Neural progenitor cell (in vitro differentiated cells): Measurements from ENCODE around the gene EEIG1. TPM values are rescaled to one million over a fixed set of nuclear protein-coding genes. Genes with fewer than 3 reads are reported as not detected.

Experiments used
- DNase-seq: peaks from one replicate; pipeline ENCODE4 v3.0.0-alpha.2; 2016; ENCODE audit warnings: low spot score
- H2AFZ ChIP-seq: fragments of 200-600 bp; sonication (generic); replicated peaks from 2 replicates; pipeline ENCODE4 v1.6.1; 2016; ENCODE audit warnings: antibody characterized with exemption
- H3F3A ChIP-seq: fragments of 200-600 bp; sonication (generic); 2 replicates; pipeline ENCODE4 v1.6.1; 2016; ENCODE audit warnings: antibody characterized with exemption, low read depth
- H3K27ac ChIP-seq: fragments of 200-600 bp; sonication (generic); 2 replicates; pipeline ENCODE4 v1.5.1; 2016; ENCODE audit warnings: mild to moderate bottlenecking
- H3K27me3 ChIP-seq: fragments of 200-600 bp; sonication (generic); 2 replicates; pipeline ENCODE4 v1.6.1; 2016; ENCODE audit warnings: mild to moderate bottlenecking, moderate library complexity
- H3K36me3 ChIP-seq: fragments of 200-600 bp; sonication (generic); 2 replicates; pipeline ENCODE4 v1.5.1; 2016
- H3K4me1 ChIP-seq: fragments of 200-600 bp; sonication (generic); 2 replicates; pipeline ENCODE4 v1.6.1; 2016; ENCODE audit warnings: mixed run types
- H3K4me2 ChIP-seq: fragments of 200-600 bp; sonication (generic); 2 replicates; pipeline ENCODE4 v1.6.1; 2016
- H3K4me3 ChIP-seq: fragments of 200-600 bp; sonication (generic); 2 replicates; pipeline ENCODE4 v1.5.1; 2016
- H3K79me2 ChIP-seq: fragments of 200-600 bp; sonication (generic); 2 replicates; pipeline ENCODE4 v1.6.1; 2016; ENCODE audit warnings: low read depth
- H3K9ac ChIP-seq: fragments of 200-600 bp; sonication (generic); 2 replicates; pipeline ENCODE4 v1.6.1; 2016
- H3K9me3 ChIP-seq: fragments of 200-600 bp; sonication (generic); 2 replicates; pipeline ENCODE4 v1.5.1; 2016; ENCODE audit warnings: low read depth
- H4K20me1 ChIP-seq: fragments of 200-600 bp; sonication (generic); 2 replicates; pipeline ENCODE4 v1.6.1; 2016; ENCODE audit warnings: low read depth
- H3K27ac Mint-ChIP-seq: 3 replicates; pipeline ENCODE4 v1.8.0; 2021; ENCODE audit warnings: mixed read lengths
- H3K27me3 Mint-ChIP-seq: 2 replicates; pipeline ENCODE4 v1.8.0; 2022; ENCODE audit warnings: low read depth, mild to moderate bottlenecking, inconsistent platforms, moderate library complexity, mixed read lengths; ENCODE audit not compliant: insufficient read depth
- H3K36me3 Mint-ChIP-seq: 3 replicates; pipeline ENCODE4 v1.8.0; 2021; ENCODE audit warnings: mixed read lengths
- H3K4me1 Mint-ChIP-seq: 3 replicates; pipeline ENCODE4 v1.8.0; 2021; ENCODE audit warnings: mixed read lengths
- H3K4me3 Mint-ChIP-seq: 3 replicates; pipeline ENCODE4 v1.8.0; 2021; ENCODE audit warnings: mild to moderate bottlenecking, moderate library complexity, mixed read lengths
- H3K9me3 Mint-ChIP-seq: 3 replicates; pipeline ENCODE4 v1.8.0; 2020; ENCODE audit warnings: mixed read lengths
- EZH2 ChIP-seq: fragments of 200-600 bp; sonication (generic); IDR thresholded peaks from 2 replicates; pipeline ENCODE4 v1.6.1; 2017; ENCODE audit warnings: antibody characterized with exemption, mild to moderate bottlenecking, moderate library complexity
- EZH2phosphoT487 ChIP-seq: fragments of 200-600 bp; sonication (generic); IDR thresholded peaks from 2 replicates; pipeline ENCODE4 v1.6.1; 2017; ENCODE audit warnings: antibody characterized with exemption
- total RNA-seq: library from RNA; depleted of rRNA; stranded (reverse); fragments of >200 nt; gene quantifications from 2 replicates; pipeline ENCODE4 v1.2.3, GENCODE V29; 2015; ENCODE audit warnings: low replicate concordance
- TF ChIP-seq, protein P1 (sequence below): fragments of 200-600 bp; sonication (generic); IDR thresholded peaks from 2 replicates; pipeline ENCODE4 v1.5.1; 2017; ENCODE audit warnings: antibody characterized with exemption, mild to moderate bottlenecking

EEIG1 gene
- total RNA-seq, 1 donor from 2014 or later = 8.8 TPM

DNA sequence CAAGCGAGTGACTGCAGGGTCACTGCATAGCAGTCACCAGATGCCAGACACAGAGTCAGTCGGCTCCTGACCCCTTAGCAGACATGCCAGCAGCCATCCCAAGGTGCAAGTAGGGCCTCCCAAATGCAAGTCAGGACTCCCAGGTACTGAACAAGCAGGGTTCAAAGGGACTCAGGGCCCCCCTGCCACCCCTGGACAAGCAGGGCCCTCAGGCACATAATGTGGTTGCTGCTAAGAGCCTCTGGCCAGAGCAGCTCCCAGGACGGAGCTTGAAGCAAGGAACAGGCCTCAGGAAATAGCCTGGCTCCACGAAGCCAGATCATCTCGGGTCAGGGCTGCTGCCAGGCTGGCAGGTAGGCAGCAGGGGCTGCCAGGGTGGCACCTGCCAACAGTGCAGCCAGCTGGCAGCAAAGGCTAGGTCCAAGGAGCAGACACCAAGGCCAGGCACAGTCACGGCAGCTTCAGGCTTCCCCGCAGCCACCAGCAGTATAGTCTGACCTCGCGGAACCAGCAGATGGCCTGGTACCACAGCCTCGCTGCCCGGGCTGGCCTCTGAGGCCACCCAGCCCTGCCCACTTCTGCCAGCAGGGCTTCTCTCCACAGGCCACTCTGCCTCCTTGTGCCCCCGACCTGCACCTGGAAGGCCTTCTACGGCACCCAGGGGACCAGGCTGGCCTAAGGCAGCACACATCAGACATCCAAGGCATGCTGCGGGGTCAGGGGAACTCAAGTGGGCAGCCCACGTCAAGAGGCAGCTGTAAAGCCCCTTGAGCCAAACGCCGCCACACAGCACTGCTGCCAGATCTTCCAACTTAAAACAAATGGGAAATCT, 7.4 kb downstream of the EEIG1 start:
- no peak overlapping the region for H3K9ac ChIP-seq
- no peak for DNase-seq
- Mint-ChIP-seq H3K27me3 (peaks cover 3% of the 10 kb centered on the region), H3K36me3 (no peaks in the 10 kb centered on the region), H3K4me1 (peaks cover 85% of the 10 kb centered on the region), H3K27ac (no peak overlapping the region), H3K4me3 (no peak overlapping the region), H3K9me3 (no peaks in the 10 kb centered on the region)
- H3K9me3 ChIP-seq = no peaks in the 10 kb centered on the region
- H3F3A ChIP-seq = peaks cover 3% of the 10 kb centered on the region
- no peaks in the 10 kb centered on the region for H3K27me3 ChIP-seq
- TF ChIP-seq, protein P1, sequence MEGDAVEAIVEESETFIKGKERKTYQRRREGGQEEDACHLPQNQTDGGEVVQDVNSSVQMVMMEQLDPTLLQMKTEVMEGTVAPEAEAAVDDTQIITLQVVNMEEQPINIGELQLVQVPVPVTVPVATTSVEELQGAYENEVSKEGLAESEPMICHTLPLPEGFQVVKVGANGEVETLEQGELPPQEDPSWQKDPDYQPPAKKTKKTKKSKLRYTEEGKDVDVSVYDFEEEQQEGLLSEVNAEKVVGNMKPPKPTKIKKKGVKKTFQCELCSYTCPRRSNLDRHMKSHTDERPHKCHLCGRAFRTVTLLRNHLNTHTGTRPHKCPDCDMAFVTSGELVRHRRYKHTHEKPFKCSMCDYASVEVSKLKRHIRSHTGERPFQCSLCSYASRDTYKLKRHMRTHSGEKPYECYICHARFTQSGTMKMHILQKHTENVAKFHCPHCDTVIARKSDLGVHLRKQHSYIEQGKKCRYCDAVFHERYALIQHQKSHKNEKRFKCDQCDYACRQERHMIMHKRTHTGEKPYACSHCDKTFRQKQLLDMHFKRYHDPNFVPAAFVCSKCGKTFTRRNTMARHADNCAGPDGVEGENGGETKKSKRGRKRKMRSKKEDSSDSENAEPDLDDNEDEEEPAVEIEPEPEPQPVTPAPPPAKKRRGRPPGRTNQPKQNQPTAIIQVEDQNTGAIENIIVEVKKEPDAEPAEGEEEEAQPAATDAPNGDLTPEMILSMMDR = no peak
- no peak for TF ChIP-seq EZH2
- TF ChIP-seq EZH2phosphoT487 = no peak
- no peak overlapping the region for H3K4me2 ChIP-seq
- H3K27ac ChIP-seq = no peak overlapping the region
- H3K4me3 ChIP-seq = no peak overlapping the region
- peaks cover 100% of the 10 kb centered on the region for H4K20me1 ChIP-seq
- peaks cover 49% of the 10 kb centered on the region for H3K4me1 ChIP-seq
- H3K79me2 ChIP-seq = peaks cover 100% of the 10 kb centered on the region
- H3K36me3 ChIP-seq = no peaks in the 10 kb centered on the region
- no peak overlapping the region for H2AFZ ChIP-seq

DNA sequence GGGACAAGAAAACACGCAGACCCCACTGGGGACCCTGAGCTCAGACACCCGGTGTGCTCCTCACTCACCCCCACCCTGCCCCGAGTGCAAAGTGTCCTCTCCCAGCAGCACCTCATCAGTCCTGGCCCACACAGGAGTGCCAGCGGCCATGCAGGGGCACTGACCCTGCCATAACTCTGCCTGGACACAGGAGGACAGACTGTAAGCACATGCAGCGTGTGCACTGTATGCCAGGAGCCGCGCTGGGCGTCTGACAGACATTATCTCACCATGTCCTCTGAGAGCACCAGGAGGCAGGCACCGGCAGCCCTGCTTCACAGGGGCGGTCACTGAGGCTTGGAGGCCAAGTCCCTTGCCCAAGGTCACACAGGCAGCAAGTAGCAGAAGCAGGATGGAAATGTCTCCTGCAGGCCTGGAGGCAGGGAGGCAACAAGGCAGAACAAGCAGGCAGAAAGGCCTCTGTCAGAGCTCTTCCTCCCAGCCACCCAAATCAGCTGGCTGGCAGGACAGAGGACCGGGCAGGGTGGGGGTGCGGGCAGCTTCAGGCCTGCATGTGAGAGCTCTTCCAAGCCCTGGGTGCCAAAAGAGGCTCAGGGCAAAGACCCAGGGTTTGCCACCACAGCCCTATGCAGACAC, 8.4 kb downstream of the EEIG1 start:
- H3K27ac ChIP-seq = no peak overlapping the region
- peaks cover 39% of the 10 kb centered on the region for H3K4me1 ChIP-seq
- H3K9ac ChIP-seq = no peak overlapping the region
- H3F3A ChIP-seq = no peaks in the 10 kb centered on the region
- H3K27me3 ChIP-seq = no peaks in the 10 kb centered on the region
- H3K36me3 Mint-ChIP-seq = no peaks in the 10 kb centered on the region
- no peak for DNase-seq
- no peak overlapping the region for H3K4me3 ChIP-seq
- peak overlapping the region; percentile 80 for H3K27ac Mint-ChIP-seq
- peak overlapping the region; percentile 50 for H3K4me2 ChIP-seq
- peak overlapping the region; percentile 24 for H3K4me3 Mint-ChIP-seq
- H3K27me3 Mint-ChIP-seq = peaks cover 3% of the 10 kb centered on the region
- H4K20me1 ChIP-seq = peaks cover 100% of the 10 kb centered on the region
- H3K36me3 ChIP-seq = no peaks in the 10 kb centered on the region
- TF ChIP-seq EZH2 (no peak), EZH2phosphoT487 (no peak)
- TF ChIP-seq, protein P1 = no peak
- H3K9me3 Mint-ChIP-seq = no peaks in the 10 kb centered on the region
- no peaks in the 10 kb centered on the region for H3K9me3 ChIP-seq
- H3K4me1 Mint-ChIP-seq = peaks cover 77% of the 10 kb centered on the region
- no peak overlapping the region for H2AFZ ChIP-seq
- peaks cover 100% of the 10 kb centered on the region for H3K79me2 ChIP-seq

DNA sequence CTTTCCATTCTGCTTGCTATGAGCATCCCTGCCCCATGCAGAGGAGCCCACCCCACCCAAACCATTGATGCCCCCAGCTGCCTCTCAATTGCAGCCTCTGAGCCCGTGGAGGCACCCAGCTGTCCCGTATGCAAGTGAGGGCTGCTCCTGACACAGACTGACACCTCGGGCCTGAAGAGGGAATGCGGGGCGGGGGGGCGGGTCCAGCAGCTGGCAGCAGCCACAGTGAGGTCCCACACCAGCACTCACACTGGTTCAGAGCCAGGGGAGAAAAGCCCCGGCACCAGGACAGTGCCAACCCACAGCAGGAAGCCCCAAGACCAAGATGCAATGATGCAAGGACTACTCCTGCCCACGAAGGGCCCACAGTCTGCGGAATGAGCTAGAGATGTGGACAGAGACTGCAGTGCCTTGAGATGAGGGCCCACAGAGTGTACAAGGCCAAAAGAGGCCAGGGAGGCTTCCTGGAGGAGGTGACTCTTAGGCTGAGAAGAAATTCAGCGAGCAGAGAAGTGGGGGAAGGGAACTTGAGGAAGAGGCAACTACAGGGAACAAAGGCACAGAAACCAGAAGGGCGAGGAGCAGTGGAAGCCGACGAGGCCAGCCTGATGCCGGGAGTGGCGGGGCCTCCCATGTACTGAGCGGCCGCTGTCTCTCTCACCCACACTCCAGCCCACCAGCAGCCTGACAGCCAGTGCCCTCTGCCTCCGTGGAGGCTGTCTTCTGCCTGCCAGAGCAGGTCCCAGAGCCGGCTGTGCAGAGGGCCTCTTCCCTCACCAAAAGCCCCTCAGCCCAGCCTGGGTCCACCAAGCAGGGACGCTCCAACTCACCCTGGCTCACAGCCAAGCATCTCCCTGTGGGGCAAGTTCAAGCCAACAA, 9.2 kb downstream of the EEIG1 start:
- H3K9ac ChIP-seq = no peak overlapping the region
- peaks cover 3% of the 10 kb centered on the region for H3K27me3 Mint-ChIP-seq
- H3K27ac Mint-ChIP-seq = peak overlapping the region; percentile 80
- H3K27ac ChIP-seq = no peak overlapping the region
- DNase-seq = peak; percentile 41
- no peak overlapping the region for H2AFZ ChIP-seq
- H3K9me3 ChIP-seq = no peaks in the 10 kb centered on the region
- H3K4me3 ChIP-seq = no peak overlapping the region
- H3K27me3 ChIP-seq = no peaks in the 10 kb centered on the region
- H3K4me3 Mint-ChIP-seq = peak overlapping the region; percentile 51
- H3K79me2 ChIP-seq = peaks cover 100% of the 10 kb centered on the region
- peaks cover 100% of the 10 kb centered on the region for H4K20me1 ChIP-seq
- no peaks in the 10 kb centered on the region for H3K36me3 ChIP-seq
- peaks cover 35% of the 10 kb centered on the region for H3K4me1 ChIP-seq
- no peaks in the 10 kb centered on the region for H3K36me3 Mint-ChIP-seq
- TF ChIP-seq EZH2phosphoT487 (no peak), EZH2 (no peak)
- TF ChIP-seq, protein P1 = no peak
- H3K4me1 Mint-ChIP-seq = peaks cover 78% of the 10 kb centered on the region
- peak overlapping the region; percentile 50 for H3K4me2 ChIP-seq
- H3K9me3 Mint-ChIP-seq = no peaks in the 10 kb centered on the region
- no peaks in the 10 kb centered on the region for H3F3A ChIP-seq
